PC-3 (cell line): ENCODE results near the gene OPRD1. TPM values are rescaled to one million over a fixed set of nuclear protein-coding genes. Genes with fewer than 3 reads are reported as not detected.

Experiments used
- ATAC-seq: fragments of 200-7000 bp; cut with Tn5 transposase; 2 replicates; pipeline ENCODE4 v1.9.1; 2020; ENCODE audit warnings: mild to moderate bottlenecking, moderate library complexity
- BruUV-seq: library from RNA; stranded (reverse); fragments of 400-500 nt; replicated peaks from 2 replicates; lab custom pipeline; 2021; lab: Mats Ljungman, UMichigan
- CTCF ChIA-PET: fragments of 300-600 bp; sonication (Branson Sonifier 250); formaldehyde crosslinking; loops from one replicate; lab custom pipeline; 2022; ENCODE audit warnings: antibody characterized with exemption; lab: Charles Lee
- POLR2A ChIA-PET: fragments of 300-600 bp; sonication (Branson Sonifier 250); formaldehyde crosslinking; loops from one replicate; lab custom pipeline; 2022; ENCODE audit warnings: antibody characterized with exemption; ENCODE audit not compliant: unreplicated experiment; lab: Charles Lee
- DNase-seq: peaks from one replicate; pipeline ENCODE4 v3.0.0-alpha.2; 2015
- H2AFZ ChIP-seq: fragments of 300-600 bp; sonication (generic); 2 replicates; pipeline ENCODE4 v1.6.0; 2016; ENCODE audit warnings: antibody characterized with exemption, low read length
- H3F3A ChIP-seq: fragments of 300-600 bp; sonication (generic); one replicate; pipeline ENCODE4 v1.6.0; 2017; ENCODE audit warnings: antibody characterized with exemption, low read length, control low read depth, mild to moderate bottlenecking; ENCODE audit not compliant: unreplicated experiment
- H3K27ac ChIP-seq: fragments of 300-600 bp; sonication (generic); 2 replicates; pipeline ENCODE4 v1.5.1; 2016; ENCODE audit warnings: mild to moderate bottlenecking, low read length
- H3K27me3 ChIP-seq: fragments of 300-600 bp; sonication (generic); 2 replicates; pipeline ENCODE4 v1.6.1; 2016; ENCODE audit warnings: low read length, mixed read lengths
- H3K36me3 ChIP-seq: fragments of 300-600 bp; sonication (generic); 2 replicates; pipeline ENCODE4 v1.6.1; 2016; ENCODE audit warnings: low read depth, mixed run types, low read length, mixed read lengths
- H3K4me1 ChIP-seq: fragments of 300-600 bp; sonication (generic); 2 replicates; pipeline ENCODE4 v1.5.1; 2016; ENCODE audit warnings: low read length; ENCODE audit not compliant: insufficient read depth
- H3K4me2 ChIP-seq: fragments of 300-600 bp; sonication (generic); 2 replicates; pipeline ENCODE4 v1.6.0; 2016; ENCODE audit warnings: low read length
- H3K4me3 ChIP-seq: fragments of 300-600 bp; sonication (generic); 2 replicates; pipeline ENCODE4 v1.5.1; 2016; ENCODE audit warnings: mild to moderate bottlenecking, low read length, mixed read lengths
- H3K79me2 ChIP-seq: fragments of 300-600 bp; sonication (generic); 2 replicates; pipeline ENCODE4 v1.6.1; 2017; ENCODE audit warnings: low read length, mixed read lengths
- H3K9ac ChIP-seq: fragments of 300-600 bp; sonication (generic); 2 replicates; pipeline ENCODE4 v1.6.0; 2016; ENCODE audit warnings: mild to moderate bottlenecking, low read length
- H3K9me2 ChIP-seq: fragments of 300-600 bp; sonication (generic); replicated peaks from 2 replicates; pipeline ENCODE4 v1.6.1; 2016; ENCODE audit warnings: mixed run types, low read length, mixed read lengths
- H3K9me3 ChIP-seq: fragments of 300-600 bp; sonication (generic); 2 replicates; pipeline ENCODE4 v1.6.1; 2016; ENCODE audit warnings: low read length, mixed read lengths
- H4K20me1 ChIP-seq: fragments of 300-600 bp; sonication (generic); 2 replicates; pipeline ENCODE4 v1.6.1; 2016; ENCODE audit warnings: low read length, mixed read lengths
- EZH2 ChIP-seq: fragments of 300-600 bp; sonication (generic); IDR thresholded peaks from one replicate; pipeline ENCODE4 v1.6.1; 2017; ENCODE audit warnings: antibody characterized with exemption, mild to moderate bottlenecking, low read length; ENCODE audit not compliant: unreplicated experiment
- EZH2phosphoT487 ChIP-seq: fragments of 300-600 bp; sonication (generic); IDR thresholded peaks from 2 replicates; pipeline ENCODE4 v1.6.1; 2018; ENCODE audit warnings: mild to moderate bottlenecking, antibody characterized with exemption, low read length, borderline replicate concordance
- intact Hi-C: fragments of 100-400 bp; cut with micrococcal nuclease; formaldehyde crosslinking; loops from 2 replicates; pipeline ENCODE4 v1.9.0; 2023
- total RNA-seq: library from RNA; depleted of rRNA; stranded (reverse); fragments of >200 nt; gene quantifications from 2 replicates; pipeline ENCODE4 v1.2.3, GENCODE V29; 2014
- TF ChIP-seq, protein P1 (sequence below): fragments of 300-600 bp; sonication (generic); conservative IDR thresholded peaks from 2 replicates; pipeline ENCODE4 v1.5.1; 2017; ENCODE audit warnings: antibody characterized with exemption, low read depth, mild to moderate bottlenecking, low read length

The OPRD1 gene
- total RNA-seq, 1 experiment from 2014 or later = not detected

DNA sequence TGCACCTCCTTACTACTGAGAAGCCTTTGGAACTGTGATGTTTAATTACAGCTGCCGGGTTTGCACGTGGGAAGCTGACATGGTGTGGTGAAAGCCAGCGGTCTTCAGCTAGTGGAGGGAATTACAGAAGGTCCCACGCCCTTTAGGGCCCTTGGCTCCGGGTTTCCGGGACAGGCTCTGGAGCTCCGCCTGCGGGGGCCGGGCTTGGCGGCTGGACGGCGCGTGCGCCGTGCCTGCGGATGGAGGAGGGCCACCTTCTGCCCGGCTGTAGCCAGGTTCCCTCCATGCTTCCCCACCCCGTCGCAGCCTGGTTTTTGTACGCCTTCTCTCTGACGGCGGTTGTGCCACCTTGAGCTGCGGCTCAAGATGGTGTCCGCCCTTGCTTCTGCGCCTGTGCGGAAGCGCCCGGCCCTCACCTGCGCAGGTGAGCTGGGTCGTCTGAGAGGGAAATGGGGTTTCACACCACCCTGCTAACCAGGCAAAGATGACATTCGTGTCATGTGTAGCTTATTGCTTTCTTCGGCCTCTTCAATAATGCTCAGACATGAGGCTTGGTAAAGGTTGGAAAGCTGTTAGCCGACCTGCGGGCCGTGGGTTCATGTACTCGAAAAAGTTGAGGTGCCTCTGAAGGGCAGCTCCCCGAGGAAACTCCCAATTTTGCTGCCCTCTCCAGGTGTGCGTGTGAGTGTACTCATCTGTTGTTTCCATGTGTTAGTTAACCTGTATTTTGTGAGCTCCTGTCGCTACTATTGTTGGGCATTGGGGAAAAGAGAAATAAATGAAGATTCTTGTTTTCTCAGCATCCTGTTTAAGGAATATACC, 36.6 kb upstream of the OPRD1 start:
- H3K27ac ChIP-seq = no peak overlapping the region
- no peak for DNase-seq
- no peak overlapping the region for H3K9ac ChIP-seq
- ChIA-PET CTCF (interaction anchor here (1.0 kb wide), 1 partner anchor 102 kb away, joined by 4 read pairs; no protein-coding TSS in a partner anchor), POLR2A (no interaction called here)
- H3K36me3 ChIP-seq = peaks cover 13% of the 10 kb centered on the region; the same call in 1 of the 2 replicates
- H3K4me3 ChIP-seq = no peak overlapping the region
- no TSS peak for BruUV-seq
- H3K79me2 ChIP-seq = no peaks in the 10 kb centered on the region
- no peak overlapping the region for H2AFZ ChIP-seq
- TF ChIP-seq EZH2 (no peak), EZH2phosphoT487 (no peak)
- TF ChIP-seq, protein P1, sequence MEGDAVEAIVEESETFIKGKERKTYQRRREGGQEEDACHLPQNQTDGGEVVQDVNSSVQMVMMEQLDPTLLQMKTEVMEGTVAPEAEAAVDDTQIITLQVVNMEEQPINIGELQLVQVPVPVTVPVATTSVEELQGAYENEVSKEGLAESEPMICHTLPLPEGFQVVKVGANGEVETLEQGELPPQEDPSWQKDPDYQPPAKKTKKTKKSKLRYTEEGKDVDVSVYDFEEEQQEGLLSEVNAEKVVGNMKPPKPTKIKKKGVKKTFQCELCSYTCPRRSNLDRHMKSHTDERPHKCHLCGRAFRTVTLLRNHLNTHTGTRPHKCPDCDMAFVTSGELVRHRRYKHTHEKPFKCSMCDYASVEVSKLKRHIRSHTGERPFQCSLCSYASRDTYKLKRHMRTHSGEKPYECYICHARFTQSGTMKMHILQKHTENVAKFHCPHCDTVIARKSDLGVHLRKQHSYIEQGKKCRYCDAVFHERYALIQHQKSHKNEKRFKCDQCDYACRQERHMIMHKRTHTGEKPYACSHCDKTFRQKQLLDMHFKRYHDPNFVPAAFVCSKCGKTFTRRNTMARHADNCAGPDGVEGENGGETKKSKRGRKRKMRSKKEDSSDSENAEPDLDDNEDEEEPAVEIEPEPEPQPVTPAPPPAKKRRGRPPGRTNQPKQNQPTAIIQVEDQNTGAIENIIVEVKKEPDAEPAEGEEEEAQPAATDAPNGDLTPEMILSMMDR = no peak
- H3K27me3 ChIP-seq = no peaks in the 10 kb centered on the region
- H3K9me2 ChIP-seq = no peaks in the 10 kb centered on the region
- no peak; the same call in 1 of the 2 replicates for ATAC-seq
- H3F3A ChIP-seq = no peaks in the 10 kb centered on the region
- H3K4me1 ChIP-seq = no peaks in the 10 kb centered on the region
- no peak overlapping the region for H3K4me2 ChIP-seq
- intact Hi-C loops = no loop called here
- no peaks in the 10 kb centered on the region; the same call in none of the 2 replicates for H4K20me1 ChIP-seq
- no peaks in the 10 kb centered on the region for H3K9me3 ChIP-seq

DNA sequence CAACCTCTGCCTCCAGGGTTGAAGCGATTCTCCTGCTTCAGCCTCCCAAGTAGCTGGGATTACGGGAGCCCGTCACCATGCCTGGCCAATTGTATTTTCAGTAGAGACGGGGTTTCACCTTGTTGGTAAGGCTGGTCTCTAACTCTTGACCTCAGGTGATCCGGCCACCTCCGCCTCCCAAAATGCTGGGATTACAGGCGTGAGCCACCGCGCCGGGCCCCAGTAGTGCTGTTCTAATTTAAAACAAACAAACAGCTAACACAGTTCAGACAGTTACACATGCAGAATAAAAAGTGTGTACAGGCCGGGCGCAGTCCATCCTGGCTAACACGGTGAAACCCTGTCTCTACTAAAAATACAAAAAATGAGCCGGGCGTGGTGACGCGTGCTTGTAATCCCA, 35.6 kb upstream of the OPRD1 start:
- CTCF ChIA-PET = no interaction called here
- no peaks in the 10 kb centered on the region for H3K4me1 ChIP-seq
- no peaks in the 10 kb centered on the region for H3K9me2 ChIP-seq
- intact Hi-C loops = no loop called here
- H2AFZ ChIP-seq = no peak overlapping the region
- no peak overlapping the region for H3K27ac ChIP-seq
- no peaks in the 10 kb centered on the region for H3F3A ChIP-seq
- H3K27me3 ChIP-seq = no peaks in the 10 kb centered on the region
- no peak overlapping the region for H3K4me2 ChIP-seq
- no peaks in the 10 kb centered on the region for H3K9me3 ChIP-seq
- H3K4me3 ChIP-seq = no peak overlapping the region
- TF ChIP-seq, protein P1 = no peak
- TF ChIP-seq EZH2phosphoT487 (no peak), EZH2 (no peak)
- ATAC-seq = no peak
- no peaks in the 10 kb centered on the region; the same call in 1 of the 2 replicates for H4K20me1 ChIP-seq
- no peak overlapping the region for H3K9ac ChIP-seq
- POLR2A ChIA-PET = no interaction called here
- H3K79me2 ChIP-seq = no peaks in the 10 kb centered on the region
- BruUV-seq = no TSS peak
- H3K36me3 ChIP-seq = peaks cover 12% of the 10 kb centered on the region; the same call in 1 of the 2 replicates
- no peak for DNase-seq

DNA sequence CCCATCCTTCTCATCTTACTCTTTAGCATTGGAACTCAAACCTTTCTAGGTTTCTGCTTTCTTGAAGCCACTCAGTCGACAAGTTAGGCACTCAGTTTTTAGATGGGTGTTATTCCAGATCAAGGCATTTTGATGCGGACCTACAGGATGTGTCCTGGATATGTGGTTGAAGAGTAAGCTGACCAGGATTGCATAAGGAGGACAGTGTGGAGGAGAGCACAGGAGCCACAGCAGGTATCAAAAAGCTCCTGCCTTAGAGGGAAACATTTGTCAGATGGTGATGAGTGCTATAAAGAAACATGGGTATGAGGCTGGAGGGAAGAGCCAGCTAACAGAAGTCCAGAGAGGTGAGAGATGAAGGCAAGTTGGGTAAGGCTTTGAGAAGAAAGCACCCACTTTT, 33.9 kb upstream of the OPRD1 start:
- no peak overlapping the region for H3K27ac ChIP-seq
- H2AFZ ChIP-seq = no peak overlapping the region
- no peaks in the 10 kb centered on the region for H3K27me3 ChIP-seq
- no peaks in the 10 kb centered on the region for H4K20me1 ChIP-seq
- H3K4me1 ChIP-seq = no peaks in the 10 kb centered on the region
- peaks cover 5% of the 10 kb centered on the region; the same call in 1 of the 2 replicates for H3K36me3 ChIP-seq
- H3K79me2 ChIP-seq = no peaks in the 10 kb centered on the region
- H3K9me2 ChIP-seq = no peaks in the 10 kb centered on the region
- no peak overlapping the region for H3K4me2 ChIP-seq
- ChIA-PET CTCF (no interaction called here), POLR2A (no interaction called here)
- no peaks in the 10 kb centered on the region for H3K9me3 ChIP-seq
- DNase-seq (no peak), ATAC-seq (no peak)
- no TSS peak for BruUV-seq
- H3K9ac ChIP-seq = no peak overlapping the region
- no peaks in the 10 kb centered on the region for H3F3A ChIP-seq
- TF ChIP-seq EZH2phosphoT487 (no peak), EZH2 (no peak)
- TF ChIP-seq, protein P1 = no peak
- intact Hi-C loops = no loop called here
- no peak overlapping the region for H3K4me3 ChIP-seq
